HG03575 (cell line): Measurements from ENCODE around the gene SH2D6.
"Not testable (repeated sequence)": the region's sequence is repeated elsewhere in the genome, so short reads cannot be mapped to it uniquely, and the experiment has no call there.

ENCODE experiments used
- ATAC-seq: cut with Tn5 transposase; IDR thresholded peaks from one replicate; pipeline ENCODE4 v1.9.1; 2021; ENCODE audit not compliant: unreplicated experiment, insufficient number of reproducible peaks, low FRiP score; ENCODE audit errors: extremely low read depth

SH2D6 gene

DNA sequence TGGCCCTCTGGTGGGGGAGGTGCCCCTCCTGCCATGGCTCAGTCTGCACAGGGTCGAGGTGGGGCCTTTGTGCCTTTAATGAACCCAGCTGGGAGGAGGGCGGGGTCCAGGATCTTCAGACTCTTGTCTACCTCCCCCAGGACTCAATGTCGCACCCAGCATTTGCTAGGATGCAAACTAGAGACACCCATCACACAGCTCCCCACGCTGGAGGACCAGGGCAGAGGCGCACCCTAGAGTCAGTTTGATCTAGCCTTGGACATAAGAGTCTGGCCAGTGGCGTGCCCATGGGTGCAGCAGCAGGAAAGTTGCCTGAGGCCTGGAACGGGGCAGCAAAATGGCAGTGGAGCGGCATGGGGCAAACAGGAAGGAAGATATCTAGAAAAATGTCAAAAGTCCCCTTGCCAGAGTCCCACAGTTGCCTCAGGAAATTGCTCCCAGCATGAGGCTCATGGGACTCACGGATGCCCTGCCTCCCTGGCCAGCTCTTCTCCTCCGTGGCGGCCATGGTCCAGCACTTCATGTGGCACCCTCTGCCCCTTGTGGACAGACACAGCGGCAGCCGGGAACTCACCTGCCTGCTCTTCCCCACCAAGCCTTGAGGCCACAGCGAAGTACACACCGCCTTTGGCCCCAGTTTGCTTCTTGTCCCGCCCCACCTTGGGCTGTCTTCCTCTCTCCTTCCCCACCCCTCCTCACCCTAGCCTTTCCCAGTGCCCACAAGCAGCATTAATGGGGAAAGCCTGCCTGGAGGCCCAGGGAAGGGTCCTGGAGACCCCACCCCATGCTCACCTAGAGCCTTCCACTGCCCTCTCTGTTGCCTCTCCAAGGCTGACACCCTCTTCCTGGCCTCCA is 17.7 kb downstream of the SH2D6 start:
- ATAC-seq, result no peak

- no peak for ATAC-seq
These were observed 18.4 kb downstream of the SH2D6 start for GRCh38 chr2:85436836-85437487.

- ATAC-seq, result no peak
These were observed 19.1 kb downstream of the SH2D6 start for GRCh38 chr2:85437488-85438200.

- ATAC-seq, result no peak
These were observed 19.9 kb downstream of the SH2D6 start for GRCh38 chr2:85438201-85439024.

- ATAC-seq, result no peak
These were observed 20.5 kb downstream of the SH2D6 start for GRCh38 chr2:85439025-85439472.

DNA sequence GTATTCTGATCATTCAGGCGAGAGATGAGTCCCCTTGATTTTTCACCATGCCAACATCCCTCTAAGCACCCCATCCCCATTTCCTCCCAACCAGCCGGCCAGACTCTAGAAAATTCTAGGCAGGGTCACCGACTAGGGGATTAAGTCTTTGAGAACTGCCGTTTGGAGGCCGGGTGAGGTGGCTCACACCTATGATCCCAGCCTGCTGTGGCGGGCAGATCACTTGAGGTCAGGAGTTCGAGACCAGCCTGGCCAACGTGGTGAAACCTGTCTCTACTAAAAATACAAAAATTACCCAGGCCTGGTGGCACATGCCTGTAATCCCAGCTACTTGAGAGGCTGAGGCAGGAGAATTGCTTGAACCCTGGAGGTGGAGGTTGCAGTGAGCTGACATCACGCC is 21.1 kb downstream of the SH2D6 start:
- not testable (repeated sequence) for ATAC-seq

DNA sequence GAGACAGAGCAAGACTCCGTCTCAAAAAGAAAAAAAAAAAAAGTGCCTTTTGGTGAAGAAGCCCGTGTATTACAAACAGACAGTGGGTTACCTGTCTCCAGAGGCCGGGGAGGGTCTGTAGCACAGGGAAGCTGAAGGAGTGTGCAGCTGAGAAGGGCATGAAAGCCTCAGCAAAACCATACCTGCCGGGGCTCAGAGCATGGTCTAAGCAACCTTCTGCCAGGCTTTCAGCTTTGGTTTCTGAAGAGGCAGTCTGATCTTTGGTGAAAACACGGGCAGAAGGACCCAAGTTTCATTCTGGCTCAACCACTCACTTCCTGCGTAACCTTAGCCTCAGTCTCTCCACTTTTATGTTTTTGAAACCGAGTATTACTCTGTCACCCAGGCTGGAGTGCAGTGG is 21.5 kb downstream of the SH2D6 start:
- no peak for ATAC-seq

DNA sequence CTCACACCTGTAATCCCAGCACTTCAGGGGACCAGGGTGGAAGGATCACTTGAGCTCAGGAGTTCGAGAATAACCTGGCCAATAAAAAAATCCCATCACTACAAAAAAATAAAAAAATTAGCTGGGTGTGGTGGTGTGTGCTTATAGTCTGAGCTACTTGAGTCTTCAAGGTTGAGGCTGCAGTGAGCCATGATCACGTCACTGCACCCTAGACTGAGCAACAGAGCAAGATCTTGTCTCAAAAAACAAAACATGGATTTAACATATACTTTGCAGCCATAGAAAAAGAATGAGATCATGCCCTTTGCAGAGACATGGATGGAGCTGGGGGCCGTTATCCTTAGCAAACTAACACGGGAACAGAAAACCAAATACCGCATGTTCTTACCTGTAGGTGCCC is 22.2 kb downstream of the SH2D6 start:
- ATAC-seq, result no peak

GRCh38 chr2:85441864-85442263 is 23.4 kb downstream of the SH2D6 start:
- ATAC-seq, result no peak

DNA sequence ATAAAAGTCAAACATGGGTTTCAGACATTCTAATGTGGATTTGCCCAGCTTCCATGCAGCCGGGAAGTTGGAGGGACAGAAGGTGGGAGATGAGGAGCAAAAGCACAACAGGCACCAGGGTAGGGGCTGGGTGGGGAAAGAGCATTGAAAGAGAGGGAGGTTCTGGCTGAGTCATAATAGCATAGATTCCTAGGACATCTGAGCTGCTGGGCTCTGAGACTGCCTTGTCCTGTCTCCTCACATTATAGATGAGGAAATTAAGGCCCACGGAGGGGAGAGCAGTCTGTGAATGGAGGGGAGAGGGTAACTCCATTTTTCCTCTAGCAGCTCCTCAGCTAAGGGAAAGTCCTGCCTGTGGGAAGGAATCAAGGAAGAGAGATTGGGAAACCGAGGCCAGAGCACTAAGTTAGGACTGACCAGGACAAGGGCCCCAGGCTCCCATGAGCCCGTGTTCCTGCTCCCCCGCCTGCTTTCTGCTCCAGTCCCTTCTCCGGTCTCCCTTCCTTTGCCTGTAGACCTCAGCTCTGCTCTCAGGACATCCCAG is 26.2 kb downstream of the SH2D6 start:
- ATAC-seq, result no peak

DNA sequence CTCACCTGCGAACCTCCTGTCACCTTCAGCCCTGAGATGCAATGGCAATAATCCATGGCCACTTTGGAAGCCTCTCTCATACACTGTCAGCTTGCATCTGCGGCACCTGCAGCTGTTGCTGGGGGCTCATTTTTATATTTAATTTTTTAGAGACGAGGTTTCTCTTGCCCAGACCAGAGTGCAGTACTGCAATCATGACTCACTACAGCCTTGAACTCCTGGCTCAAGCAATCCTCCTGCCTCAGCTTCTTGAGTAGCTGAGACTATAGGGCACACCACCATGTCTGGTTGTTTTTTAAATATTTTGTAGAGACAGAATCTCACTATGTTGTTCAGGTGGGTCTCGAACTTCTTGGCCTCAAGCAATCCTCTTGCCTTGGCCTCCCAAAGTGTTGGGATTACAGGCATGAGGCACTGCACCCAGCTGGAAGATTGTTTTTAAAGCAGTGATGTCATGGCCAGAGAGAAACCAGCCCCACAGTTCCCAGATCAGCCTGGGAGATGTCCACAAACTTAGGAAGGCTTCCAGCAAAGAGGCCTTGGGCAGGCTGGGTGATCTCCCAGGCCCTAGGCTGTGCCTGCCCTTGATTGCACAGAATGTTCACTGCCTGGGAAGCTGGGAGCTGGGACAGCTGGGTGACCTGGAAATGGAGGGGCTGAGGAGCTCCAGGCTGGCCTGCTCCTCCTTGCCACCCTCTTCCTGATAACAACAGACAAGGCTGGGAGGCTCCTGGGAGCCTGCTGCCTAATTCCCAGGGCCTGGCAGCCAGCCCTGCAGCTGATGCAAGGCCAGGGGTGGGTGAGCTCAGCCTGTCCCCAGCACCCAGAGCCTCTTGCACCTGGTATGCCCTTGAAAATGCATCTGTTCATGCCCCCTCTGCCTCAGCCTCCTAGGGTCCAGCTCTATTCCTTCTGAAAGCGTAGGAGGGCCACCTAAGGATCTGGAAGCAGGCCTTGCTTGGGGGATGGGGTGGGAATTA is 27.1 kb downstream of the SH2D6 start:
- ATAC-seq, result no peak

DNA sequence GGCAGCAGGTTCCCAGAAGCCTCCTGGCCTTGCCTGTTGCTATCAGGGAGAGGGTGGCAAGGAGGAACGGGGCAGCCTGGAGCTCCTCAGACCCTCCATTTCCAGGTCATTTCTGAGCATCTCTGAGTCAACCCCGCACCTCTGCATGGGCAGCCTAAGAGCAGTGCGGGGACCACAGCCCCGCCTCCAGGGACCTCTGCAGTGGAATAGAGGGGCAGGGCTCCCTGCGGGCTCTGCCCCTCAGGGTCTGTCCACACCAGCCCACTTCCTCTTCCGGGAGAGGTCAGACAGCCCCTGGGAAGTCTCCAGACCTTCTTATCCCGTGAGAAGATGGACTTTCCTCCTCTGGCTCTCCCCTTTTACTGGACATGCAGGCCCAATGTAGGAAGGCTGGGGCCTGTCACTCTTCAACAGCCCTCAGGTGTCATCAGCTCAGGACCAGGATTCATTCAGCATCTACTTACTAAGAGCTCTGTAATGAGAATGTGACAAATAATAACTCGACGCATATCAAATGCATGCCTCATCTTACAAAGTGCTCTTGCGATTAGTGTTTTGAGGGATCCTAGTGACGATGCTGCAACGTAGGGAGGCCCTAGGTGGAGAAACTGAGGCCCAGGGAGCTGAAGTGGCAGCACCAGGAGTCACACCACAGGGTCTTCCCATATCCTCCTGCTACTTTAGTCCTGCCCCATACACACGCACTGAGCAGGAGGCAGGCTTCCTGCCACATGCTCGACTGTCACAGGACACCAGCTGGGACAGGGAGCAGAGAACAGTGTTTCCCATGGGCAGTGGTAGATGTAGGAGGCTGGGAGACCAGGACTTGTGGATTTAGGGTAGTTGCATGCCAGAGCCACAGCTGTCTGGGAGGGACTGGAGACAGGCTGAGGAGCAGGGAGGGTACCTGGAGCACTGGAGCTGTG is 28.0 kb downstream of the SH2D6 start:
- no peak for ATAC-seq

GRCh38 chr2:85447222-85447585 is 28.7 kb downstream of the SH2D6 start:
- no peak for ATAC-seq

DNA sequence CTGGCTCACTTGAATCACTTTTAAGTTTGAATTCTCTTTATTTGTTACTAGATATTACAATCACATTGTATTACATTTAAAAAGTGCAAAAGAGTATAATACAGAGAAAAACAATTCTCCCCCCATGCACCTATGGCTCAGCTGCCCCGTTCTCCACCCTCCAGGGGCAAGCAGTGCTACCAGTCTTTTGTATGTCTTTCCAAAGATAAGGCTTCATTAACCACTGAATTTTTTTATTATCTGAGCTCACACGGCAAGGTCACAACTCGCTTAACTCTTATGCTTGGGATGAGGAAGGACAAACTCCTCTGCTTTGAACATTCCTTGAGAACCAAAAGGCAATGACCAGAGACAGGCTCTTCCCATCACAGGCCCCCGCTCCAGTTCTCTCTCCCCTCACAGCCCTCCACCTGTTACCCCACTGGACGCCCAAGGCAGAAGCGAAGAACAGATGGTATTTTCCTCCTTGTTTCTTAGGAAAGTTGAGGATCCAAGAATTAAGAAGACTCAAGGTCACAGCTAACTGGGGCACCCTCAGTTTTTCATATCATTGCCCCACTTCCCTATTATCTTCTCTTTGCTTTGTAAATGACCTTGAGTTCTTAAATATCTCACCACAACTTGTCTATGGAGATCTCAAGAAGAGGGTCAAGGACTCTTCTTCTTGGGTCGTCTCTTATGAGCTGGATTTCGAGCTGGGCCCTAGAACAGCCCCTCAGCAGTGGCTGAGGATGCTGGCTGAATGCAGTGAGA is 30.1 kb downstream of the SH2D6 start:
- ATAC-seq, result no peak

DNA sequence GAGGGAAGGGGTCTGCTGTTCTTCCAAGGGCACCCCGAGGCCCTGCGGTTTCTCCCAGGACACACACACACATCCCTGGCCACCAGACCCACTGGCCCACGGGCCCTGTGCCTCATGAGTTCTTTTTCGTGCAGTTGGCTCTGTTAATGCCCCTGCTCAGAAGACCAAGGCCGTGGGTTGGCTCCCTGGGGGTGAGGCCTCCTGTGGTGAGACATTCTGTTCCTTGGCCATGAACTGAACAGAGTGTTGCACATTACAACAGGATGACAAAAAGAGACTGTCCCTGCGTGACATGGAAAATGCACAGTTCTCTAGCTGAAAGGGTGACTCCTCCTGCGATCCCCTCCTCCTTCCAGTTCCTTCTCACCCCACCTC is 30.7 kb downstream of the SH2D6 start:
- no peak for ATAC-seq

GRCh38 chr2:85452237-85452636 is 33.7 kb downstream of the SH2D6 start:
- ATAC-seq, result no peak
